ENCODE data around the gene CHM.

GRCh38 chrX:85865324-85865723, 182.0 kb downstream of the CHM start:
- TF ChIP-seq CTCF (IDR thresholded peaks at IDR 0.05) (no peak), POLR2A (IDR thresholded peaks at IDR 0.05) (no peak)

Data from Peyer's patch (tissue), 4 donors.